Amniotic epithelial cell (primary cell): ENCODE results near the gene KERA.

Experiments used
- DNase-seq: peaks from one replicate; pipeline ENCODE4 v3.0.0-alpha.2; 2010; ENCODE audit warnings: low read depth

The KERA gene

GRCh38 chr12:91073426-91073825 is 15.6 kb upstream of the KERA start:
- DNase-seq: no peak

GRCh38 chr12:91072931-91073330 is 15.1 kb upstream of the KERA start:
- DNase-seq: peak; percentile 48

GRCh38 chr12:91070936-91071335 is 13.1 kb upstream of the KERA start:
- no peak for DNase-seq

GRCh38 chr12:91065396-91065795 is 7.6 kb upstream of the KERA start:
- no peak for DNase-seq

- no peak for DNase-seq
Measured at GRCh38 chr12:91064640-91065039, 6.8 kb upstream of the KERA start.

GRCh38 chr12:91061091-91061490 is 3.3 kb upstream of the KERA start:
- no peak for DNase-seq

GRCh38 chr12:91059211-91059610 is 1.4 kb upstream of the KERA start:
- DNase-seq: no peak

GRCh38 chr12:91058786-91059185 is 962 bp upstream of the KERA start:
- DNase-seq: no peak

GRCh38 chr12:91056488-91056887 is 1.3 kb downstream of the KERA start:
- no peak for DNase-seq

GRCh38 chr12:91055976-91056375 is 1.8 kb downstream of the KERA start:
- DNase-seq: no peak

GRCh38 chr12:91053951-91054715 is 3.7 kb downstream of the KERA start:
- peak; percentile 90 for DNase-seq

- no peak for DNase-seq
Measured at GRCh38 chr12:91052026-91052425, 5.8 kb downstream of the KERA start.

GRCh38 chr12:91044586-91044985 is 13.2 kb downstream of the KERA start:
- DNase-seq: no peak

GRCh38 chr12:91043408-91043807 is 14.4 kb downstream of the KERA start:
- DNase-seq: no peak

- peak; percentile 33 for DNase-seq
Measured at GRCh38 chr12:91040096-91040755, 17.6 kb downstream of the KERA start.

GRCh38 chr12:91037276-91037675 is 20.5 kb downstream of the KERA start:
- no peak for DNase-seq

GRCh38 chr12:91033251-91033650 is 24.6 kb downstream of the KERA start:
- no peak for DNase-seq

- DNase-seq: peak; percentile 83
Measured at GRCh38 chr12:91023326-91024004, 34.4 kb downstream of the KERA start.

GRCh38 chr12:91021076-91021475 is 36.7 kb downstream of the KERA start:
- no peak for DNase-seq

GRCh38 chr12:91019455-91019854 is 38.4 kb downstream of the KERA start:
- no peak for DNase-seq

GRCh38 chr12:91017511-91018263 is 40.1 kb downstream of the KERA start:
- DNase-seq: no peak

- DNase-seq: no peak
Measured at GRCh38 chr12:91017043-91017442, 40.8 kb downstream of the KERA start.
